ENCODE data around the gene FRMD7. TPM values are rescaled to one million over a fixed set of nuclear protein-coding genes. Genes with fewer than 3 reads are reported as not detected.
A peak's percentile ranks its signal among the peaks of the same experiment; 100 is the strongest.
"Not testable (repeated sequence)": the region's sequence is repeated elsewhere in the genome, so short reads cannot be mapped to it uniquely, and the experiment has no call there.

FRMD7 gene, protein sequence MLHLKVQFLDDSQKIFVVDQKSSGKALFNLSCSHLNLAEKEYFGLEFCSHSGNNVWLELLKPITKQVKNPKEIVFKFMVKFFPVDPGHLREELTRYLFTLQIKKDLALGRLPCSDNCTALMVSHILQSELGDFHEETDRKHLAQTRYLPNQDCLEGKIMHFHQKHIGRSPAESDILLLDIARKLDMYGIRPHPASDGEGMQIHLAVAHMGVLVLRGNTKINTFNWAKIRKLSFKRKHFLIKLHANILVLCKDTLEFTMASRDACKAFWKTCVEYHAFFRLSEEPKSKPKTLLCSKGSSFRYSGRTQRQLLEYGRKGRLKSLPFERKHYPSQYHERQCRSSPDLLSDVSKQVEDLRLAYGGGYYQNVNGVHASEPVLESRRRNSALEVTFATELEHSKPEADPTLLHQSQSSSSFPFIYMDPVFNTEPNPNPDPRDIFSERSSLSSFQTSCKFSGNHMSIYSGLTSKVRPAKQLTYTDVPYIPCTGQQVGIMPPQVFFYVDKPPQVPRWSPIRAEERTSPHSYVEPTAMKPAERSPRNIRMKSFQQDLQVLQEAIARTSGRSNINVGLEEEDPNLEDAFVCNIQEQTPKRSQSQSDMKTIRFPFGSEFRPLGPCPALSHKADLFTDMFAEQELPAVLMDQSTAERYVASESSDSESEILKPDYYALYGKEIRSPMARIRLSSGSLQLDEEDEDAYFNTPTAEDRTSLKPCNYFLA
- total RNA-seq = 0.10 TPM

DNA sequence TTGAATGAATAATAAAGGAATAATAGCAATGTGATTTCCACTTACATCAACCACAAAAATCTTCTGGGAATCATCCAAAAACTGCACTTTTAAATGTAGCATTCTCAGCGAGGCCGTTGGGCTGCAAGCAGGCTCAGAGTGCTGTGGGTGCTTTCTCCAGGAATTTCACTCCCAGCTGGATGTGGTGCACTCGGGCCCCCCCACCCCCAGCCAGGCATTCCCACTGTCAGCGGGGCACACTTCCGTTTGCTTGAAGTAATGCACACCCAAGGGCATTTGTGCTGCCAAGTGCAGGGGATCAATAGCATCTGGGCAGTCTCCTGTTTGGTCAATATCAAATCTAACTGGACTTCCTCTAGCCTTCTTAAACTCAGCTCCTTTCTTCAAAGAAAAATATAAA is at the start of gene FRMD7:
Gene FRMD7, minus strand, starts transcription at position 278 of the 400 bp plus-strand sequence. Its CDS starts 176 bp downstream, at position 102.
- peak; percentile 0 for DNase-seq

DNA sequence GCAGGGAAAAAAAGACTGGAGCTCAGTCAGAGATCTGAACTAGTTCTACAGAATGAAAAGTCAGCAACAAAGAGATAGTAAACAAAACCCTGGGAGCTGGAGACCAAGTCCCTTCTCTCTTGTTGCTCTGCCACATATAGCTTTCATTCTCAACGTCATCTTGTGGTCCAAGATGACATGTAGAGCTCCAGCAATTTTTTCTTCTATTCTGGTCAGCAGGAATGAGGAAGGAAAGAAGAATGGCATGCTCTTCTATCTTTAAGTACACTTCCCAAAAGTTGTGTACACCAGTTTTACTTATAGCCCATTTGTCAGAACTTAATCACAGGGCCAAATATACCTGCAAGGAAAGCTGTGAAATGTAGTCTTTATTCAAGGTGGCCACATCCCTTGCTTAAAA is 45.8 kb upstream of the FRMD7 start:
- DNase-seq = no peak

DNA sequence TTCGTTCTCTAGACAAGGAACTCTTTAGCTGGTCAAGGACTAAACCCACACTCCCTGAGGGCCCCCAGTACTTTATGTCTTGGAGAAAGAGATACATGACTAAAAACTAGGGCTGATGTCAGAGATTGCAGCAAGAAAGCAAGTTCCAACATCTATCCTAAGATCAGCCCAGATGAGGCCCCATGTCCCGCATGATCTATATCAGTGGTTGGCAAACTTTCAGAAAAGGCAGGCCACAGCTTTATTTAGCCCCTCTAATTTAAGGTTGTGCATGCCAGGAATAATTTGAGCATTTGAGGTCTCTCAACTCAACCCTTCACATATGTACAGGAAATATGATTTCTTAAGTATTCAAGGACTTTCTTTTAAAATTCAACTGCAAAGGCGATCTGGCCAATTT is 44.1 kb upstream of the FRMD7 start:
- no peak for DNase-seq

DNA sequence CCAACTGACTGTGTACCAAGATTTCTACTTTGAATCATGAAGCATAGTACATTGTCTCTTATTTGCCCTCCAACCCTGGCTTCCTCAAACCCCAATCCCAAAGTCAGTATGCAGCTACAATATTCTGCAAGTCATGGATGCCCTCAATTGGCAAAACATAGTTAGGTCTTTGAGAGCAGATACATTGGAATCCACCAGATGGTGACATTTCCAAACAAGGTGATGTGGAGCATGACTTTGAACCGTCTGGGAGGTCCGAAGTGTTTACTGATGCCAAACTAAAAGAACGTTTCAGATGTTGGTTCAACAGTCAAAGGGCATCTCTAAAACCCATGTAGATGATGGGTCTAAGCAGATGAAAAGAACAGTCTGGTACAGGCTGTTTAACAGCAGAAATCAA is 43.7 kb upstream of the FRMD7 start:
- DNase-seq = no peak

DNA sequence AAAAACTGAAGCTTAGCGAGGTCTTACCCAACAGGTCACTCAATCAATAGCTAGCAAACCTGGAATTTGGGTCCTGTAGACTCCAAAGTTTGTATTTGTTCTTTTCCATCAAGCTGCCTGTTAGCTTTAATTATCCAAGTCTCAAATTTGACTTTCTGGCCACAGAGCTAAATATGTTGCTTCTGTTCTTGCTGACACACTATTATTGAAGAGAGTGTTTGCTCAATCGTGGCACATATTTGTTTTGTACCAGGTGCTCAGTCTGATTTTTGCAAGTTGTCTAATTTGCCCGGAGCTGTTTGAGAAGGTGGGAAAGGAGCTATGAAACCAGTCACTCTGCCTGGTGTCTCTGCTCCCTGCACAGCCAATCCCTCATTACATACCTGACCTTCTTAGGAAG is 41.7 kb upstream of the FRMD7 start:
- no peak for DNase-seq

DNA sequence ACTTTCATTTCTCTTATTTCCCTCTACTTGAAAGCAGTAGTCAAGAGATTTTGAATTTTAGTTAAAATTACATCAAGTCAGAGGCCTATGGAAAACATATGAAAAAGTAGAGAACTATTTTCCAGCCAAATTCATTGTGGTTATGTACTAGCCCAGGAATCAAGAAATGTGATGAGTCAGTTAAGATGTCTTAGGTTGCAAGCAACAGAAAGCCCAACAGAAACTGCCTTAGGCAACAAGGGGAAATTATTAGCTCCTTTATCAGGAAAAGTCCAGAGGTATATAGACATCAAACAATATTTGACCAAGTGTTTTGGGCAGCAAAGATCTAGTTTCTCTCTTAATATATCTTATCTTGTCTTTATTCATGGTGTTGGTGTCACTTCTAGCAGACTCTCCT is 37.8 kb upstream of the FRMD7 start:
- DNase-seq = no peak

DNA sequence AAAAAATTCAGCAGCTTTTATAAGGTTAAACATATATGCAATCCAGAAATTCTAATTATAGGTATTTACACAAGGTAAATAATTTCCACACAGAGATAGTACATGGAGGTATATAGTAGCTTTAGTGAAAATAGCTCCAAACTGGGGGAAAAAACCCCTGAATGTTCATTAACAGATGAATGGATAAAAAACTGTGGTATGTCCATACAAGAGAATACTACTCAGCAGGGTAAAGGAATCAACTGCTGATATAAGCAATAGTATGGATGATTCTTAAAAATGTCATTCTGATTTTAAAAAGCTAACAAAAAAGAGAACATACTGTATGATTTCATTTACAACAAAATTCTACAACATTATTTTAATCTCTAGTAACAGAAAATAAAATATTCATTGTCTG is 37.2 kb upstream of the FRMD7 start:
- no peak for DNase-seq

DNA sequence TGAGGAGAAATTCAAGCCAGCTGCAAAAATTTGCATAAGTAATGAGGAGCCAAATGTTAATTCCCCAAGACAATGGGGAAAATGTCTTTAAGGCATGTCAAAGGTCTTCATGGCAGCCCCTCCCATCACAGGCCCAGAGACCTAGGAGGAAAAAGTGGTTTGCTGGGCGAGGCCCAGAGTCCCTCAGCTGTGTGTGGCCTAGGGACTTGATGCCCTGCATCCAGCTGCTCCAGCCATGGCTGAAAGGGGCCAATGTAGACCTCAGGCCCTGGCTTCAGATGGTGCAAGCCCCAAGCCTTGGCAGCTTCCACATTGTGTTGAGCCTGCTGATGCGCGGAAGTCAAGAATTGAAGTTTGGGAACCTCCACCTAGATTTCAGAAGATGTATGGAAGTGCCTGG is 35.3 kb upstream of the FRMD7 start:
- not testable (repeated sequence) for DNase-seq

DNA sequence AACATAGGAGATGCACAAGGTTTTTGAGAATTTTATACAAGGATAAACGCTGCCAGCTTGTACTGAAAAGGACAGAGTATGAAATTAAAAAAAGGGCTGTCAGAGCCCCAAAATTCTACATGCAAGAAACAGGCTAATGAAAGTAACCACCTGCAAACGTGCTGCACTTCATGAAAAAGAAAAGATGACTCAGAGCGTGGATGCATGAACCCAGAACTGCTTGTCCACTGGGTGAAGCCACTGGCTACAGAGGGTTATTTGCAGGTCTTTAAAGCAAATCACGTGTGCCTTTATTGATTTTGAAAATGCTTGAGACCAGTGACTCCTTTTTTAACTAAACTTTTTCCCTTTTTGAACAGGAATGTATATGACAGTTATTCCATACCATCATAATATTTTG is 25.3 kb upstream of the FRMD7 start:
- DNase-seq = no peak

DNA sequence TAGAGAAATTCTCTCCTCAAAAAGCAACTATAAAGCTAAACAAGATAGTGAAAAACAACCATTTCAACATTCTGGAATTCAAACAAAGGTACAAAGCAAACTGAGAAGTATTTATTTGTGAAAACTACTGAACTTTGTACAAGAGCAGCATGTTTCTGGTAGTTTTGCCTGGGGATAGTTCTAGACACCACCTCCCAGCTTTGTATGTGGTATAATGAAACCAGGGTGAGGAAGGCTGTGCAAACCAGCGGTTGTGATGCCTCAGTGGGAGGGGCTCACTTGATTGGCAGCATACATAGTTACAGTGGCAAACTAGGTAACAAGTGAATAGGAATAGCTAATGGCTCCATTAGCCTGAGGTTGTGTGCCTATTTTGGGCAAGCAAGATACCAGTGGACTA is 18.6 kb upstream of the FRMD7 start:
- no peak for DNase-seq

DNA sequence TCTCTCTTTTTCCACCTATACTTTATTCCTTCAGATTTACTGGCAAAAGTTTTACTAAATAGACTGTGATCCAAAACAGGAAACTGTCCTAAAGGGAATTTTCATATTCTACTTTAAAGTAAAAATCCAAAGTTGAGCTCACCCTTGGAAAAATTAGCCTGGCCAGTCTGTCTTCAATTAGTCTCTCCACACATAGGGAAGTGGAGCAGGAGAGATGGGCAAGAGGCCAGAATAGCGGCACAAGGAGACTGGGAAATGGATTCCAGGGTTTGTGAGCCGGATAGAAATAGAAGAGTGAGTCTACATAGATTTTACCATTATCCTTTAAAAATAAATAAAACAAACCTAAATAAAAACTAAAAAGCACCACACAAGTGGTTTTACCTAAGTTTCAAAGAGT is 16.2 kb upstream of the FRMD7 start:
- DNase-seq = peak; percentile 0

DNA sequence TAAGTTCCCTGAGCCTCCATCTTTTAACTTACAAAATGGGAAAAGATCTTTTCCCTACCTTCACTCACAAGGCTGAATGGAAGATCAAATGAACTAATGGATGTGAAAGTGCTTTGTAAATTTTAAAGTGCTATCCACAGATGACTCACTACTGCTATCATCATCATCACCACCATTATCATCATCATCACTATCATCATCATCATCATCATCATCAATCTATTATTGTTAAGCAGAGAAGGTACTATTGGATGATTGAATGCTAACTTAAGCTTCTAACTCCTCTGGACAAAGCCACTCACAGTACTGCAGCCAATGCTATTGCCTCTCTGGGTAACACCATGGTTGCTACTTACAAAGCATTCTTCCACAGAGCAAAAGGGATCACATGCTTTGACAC is 1.9 kb downstream of the FRMD7 start:
- no peak for DNase-seq

DNA sequence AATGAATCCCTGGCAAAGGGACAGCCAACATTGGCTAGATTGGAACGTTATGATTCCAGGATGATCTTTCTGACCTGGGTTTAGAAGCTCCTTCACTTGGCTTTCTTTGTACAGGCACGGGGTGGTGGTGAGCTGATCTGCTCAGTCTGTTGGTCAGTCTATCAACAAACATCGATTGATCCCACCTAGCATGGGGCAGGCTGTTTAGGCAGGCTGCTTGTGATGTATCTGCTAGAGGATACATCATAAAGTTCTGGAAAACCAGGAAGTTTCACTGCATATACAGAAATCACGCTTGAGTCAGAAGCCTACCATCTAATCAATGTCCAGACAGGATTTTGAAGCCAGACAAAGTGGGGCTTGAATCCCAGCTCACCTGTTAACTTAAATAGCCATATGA is 6.9 kb downstream of the FRMD7 start:
- no peak for DNase-seq

DNA sequence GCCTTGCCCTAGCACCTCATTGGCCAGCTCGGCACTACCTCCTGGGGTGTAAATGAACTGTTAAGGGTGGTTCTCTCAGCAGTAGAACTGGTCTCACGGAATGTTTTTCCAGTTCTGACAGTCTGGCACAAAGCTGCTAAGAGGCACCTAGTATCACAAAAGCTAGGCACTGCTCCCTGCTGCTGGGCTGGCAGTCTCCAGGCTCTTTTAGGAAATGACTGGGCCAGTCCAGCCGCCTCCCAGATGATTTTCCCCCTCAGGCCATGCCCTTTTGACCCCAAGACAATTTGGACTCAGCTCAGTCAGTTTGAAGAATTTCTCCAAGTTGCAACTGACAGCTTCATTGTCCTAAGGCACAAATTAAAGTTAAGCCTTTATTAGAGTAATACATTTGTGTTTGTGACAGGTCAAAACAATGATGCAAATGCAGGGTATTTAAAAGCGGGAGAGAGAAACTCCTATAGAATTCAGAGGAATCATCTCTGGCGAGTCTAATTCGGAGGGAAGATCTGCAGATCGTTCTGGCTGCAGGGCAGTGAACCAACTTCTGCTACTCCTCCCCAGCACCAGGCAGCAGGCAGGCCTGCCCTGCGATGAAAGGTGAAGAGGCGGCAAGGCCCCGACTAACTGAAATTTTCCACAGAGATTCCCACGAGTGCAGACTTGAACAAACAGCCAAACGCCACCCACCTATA is 7.9 kb downstream of the FRMD7 start:
- DNase-seq = no peak

DNA sequence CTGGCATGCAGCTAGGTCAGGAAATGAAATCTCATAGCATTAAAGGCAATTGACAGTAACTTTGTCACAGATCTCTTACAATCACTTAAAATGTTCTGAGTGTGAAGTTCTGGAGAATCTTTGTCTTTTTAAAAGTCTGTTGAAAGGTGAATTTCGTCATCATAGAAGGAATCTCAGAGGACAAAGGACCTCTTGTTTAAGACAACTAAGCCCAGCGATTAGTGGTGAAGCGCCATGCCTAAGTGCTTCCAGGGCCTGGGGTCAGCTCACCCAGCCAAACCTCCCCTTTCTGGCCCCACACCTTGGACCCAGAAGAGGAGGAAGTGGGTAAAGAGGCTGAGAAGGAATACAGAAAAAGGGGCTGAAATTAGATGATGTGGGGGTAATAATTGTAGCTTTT is 8.5 kb downstream of the FRMD7 start:
- DNase-seq = no peak

DNA sequence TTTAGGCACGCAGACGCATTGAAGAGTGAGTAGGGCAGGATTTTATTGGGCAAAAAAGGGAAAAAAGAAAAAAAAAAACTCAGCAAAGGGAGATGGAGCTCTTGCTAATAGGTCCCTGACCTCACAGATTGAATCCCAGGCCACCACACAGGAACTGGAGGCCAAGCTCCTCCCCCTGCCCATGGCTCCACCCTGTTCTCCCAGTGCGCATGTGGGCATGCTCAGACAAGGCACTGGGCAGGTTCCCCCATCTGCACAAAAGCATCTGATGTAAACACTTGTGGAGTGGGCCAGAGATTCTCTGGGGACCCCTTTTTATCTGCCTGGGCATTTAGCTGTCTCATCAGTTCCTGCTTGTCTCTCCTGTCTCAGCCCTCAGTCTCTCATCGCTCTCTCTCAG is 9.5 kb downstream of the FRMD7 start:
- DNase-seq = no peak

DNA sequence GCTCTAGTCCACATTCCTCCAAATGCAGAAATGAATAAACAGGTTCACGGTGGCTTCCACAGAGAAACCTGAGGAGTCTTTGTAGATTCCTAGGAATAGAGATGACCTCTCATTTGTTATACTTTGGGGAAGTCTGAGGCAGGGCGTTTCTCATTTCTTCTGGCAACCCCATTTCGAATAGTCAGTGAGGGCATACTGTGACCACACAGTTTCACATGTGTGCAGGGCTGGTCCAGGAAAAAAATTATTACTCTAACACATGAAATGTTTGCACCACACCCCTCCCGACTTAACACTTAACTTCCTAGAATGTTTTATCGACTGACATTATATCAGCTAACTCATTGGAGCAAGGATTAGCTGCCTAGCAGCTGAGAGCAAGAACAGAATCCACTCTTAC is 12.0 kb downstream of the FRMD7 start:
- DNase-seq = no peak

DNA sequence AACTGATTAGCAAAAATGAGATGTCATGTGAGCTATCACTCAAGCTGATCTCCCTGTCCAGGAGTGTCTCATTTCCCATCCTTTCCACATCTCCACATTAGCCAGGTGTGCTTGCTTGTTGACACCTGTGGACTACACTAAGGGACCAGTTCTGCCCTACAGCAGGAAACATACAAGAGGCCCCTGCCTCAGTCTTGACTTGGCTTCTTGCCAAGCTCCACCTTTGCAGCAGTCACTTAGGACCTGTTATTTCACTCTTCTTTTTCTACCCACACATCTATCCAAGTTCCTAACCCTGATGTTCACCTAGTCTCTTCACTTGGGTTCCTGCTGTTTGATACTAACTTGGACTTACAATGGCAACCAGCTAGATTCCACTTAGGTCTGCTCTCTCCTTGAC is 13.2 kb downstream of the FRMD7 start:
- DNase-seq = no peak

DNA sequence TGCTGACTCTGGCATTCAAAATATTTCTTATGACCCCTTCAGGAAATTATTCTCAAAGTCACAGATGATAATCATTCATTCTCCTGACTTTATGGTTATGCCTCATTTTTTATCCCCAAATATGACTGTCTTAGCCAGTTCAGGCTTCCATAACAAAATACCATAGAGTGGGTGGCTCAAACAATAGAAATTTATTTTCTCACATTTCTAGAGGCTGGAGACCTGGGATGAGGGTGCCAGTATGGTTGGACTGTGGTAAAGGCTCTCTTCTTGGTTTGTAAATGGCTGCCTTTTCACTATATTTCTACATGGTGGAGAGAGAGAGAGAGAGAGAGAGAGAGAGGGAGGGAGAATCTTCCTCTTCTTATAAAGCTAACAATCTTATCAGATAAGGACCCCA is 20.5 kb downstream of the FRMD7 start:
- DNase-seq = no peak

DNA sequence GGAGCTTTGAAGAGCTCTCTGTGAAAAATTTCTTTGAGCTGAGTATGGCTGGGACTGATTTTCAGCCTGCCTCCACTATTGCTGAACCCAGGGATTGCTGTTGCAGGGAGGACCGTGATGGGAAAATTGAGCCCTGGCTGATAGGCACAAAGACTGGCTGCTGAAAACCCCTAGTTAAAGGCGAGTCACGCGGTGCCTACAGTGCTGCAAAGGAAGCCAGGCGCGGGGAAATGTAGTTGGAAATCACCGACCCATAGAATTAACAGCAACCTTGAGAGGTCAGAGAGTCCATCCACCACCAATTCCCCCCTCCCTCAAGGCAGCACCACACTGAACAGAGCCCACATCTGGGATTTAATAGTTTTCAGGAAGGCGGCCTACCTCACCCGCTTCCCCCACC is 26.0 kb downstream of the FRMD7 start:
- no peak for DNase-seq

DNA sequence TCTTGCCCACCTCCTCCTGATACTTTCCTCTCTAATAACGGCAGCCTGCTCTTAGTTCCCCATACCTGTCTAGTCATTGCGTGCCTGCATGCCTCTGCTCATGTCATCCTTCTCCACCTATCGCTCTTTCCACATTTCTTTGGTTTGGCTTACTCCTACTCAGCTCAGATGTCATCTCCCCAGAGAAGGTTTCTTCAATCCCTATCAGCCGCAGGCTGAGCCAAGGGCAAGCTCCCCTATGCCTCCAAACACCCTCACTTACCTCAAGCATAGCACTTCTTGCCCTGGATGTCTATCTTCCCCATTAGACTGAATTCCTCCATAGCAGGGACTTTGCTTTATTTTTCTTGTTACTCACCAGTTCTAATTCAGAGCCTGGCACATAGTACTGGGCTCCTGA is 26.6 kb downstream of the FRMD7 start:
- no peak for DNase-seq

DNA sequence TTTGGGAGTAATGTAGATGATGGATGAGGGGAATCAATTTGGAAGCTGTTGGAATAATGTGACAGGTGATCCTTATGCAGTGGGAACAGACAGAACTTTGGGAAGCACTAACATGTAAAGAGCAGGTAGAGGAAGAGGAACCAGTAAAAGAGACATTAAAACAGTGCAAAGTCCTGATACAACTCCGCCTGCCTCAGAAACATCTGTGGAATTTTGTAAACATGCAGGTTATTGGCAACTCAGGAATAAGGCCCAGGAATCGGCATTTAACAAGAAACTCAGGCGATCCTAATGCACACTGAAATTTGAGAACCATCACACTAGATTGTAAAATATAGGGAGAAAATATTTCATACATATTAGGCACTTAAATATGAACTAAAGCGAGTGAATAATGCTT is 29.1 kb downstream of the FRMD7 start:
- not testable (repeated sequence) for DNase-seq

DNA sequence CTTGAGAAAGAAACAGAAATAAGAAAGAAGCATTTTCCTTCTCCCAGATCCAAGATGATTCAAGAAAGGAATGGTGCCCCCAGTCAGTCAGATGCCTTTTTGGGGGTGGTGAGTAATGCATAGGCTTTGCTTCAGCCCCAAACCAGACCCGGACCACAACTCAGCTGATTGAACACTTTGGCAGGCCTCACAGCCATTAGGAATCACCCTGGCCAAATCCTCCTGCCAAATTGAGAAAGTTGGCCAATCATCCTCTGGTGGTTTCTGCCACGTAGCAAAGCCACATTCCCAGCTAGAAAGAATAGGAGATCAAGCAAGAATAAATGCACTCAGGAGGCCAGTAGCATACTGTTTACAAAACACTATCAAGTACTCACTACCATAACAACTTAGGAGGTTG is 33.7 kb downstream of the FRMD7 start:
- no peak for DNase-seq

Data from skin of body (tissue), 2 donors.